22Rv1 (cell line): ENCODE results near the gene RPL31.

Source experiments
- CTCF ChIP-seq: fragments of 450-650 bp; IDR thresholded peaks from 2 replicates; pipeline ENCODE4 v1.5.1; 2017; ENCODE audit warnings: mild to moderate bottlenecking
- ZFX ChIP-seq: fragments of 450-650 bp; IDR thresholded peaks from 2 replicates; pipeline ENCODE4 v1.6.1; 2017; ENCODE audit warnings: antibody characterized with exemption, borderline replicate concordance

- TF ChIP-seq CTCF (no peak), ZFX (no peak)
Measured at GRCh38 chr2:100992262-100992661, 9.8 kb upstream of the RPL31 start.
